Activated naive CD8-positive, alpha-beta T cell treated with anti-CD3 and anti-CD28 coated beads, Interleukin-2, amount 10 ng/mL, durations not matched to agents 7 days and 5 days (primary cell): Measurements from ENCODE around the gene EIF3D. TPM values are rescaled to one million over a fixed set of nuclear protein-coding genes. Genes with fewer than 3 reads are reported as not detected.

Experiments
- ATAC-seq: fragments of 150-1000 bp; cut with Tn5 transposase; one replicate; pipeline ENCODE4 v1.10.0; 2021; ENCODE audit warnings: low read depth, moderate library complexity
- POLR2A ChIA-PET: fragments of 350-600 bp; sonication (Branson Sonifier 250); formaldehyde crosslinking; loops from one replicate; lab custom pipeline; 2021; ENCODE audit warnings: antibody characterized with exemption; lab: Charles Lee
- DNase-seq: peaks from one replicate; pipeline ENCODE4 v3.0.0; 2021
- H3K27ac Mint-ChIP-seq: one replicate; pipeline ENCODE4 v1.8.0; 2022; ENCODE audit warnings: mild to moderate bottlenecking, mixed read lengths
- H3K27me3 Mint-ChIP-seq: one replicate; pipeline ENCODE4 v1.8.0; 2022; ENCODE audit warnings: mild to moderate bottlenecking, moderate library complexity, mixed read lengths
- H3K36me3 Mint-ChIP-seq: one replicate; pipeline ENCODE4 v1.8.0; 2021; ENCODE audit warnings: mild to moderate bottlenecking, mixed read lengths
- H3K4me1 Mint-ChIP-seq: one replicate; pipeline ENCODE4 v1.8.0; 2021; ENCODE audit warnings: mixed read lengths
- H3K4me3 Mint-ChIP-seq: one replicate; pipeline ENCODE4 v1.8.0; 2022; ENCODE audit warnings: mild to moderate bottlenecking, moderate library complexity, mixed read lengths
- H3K9me3 Mint-ChIP-seq: one replicate; pipeline ENCODE4 v1.8.0; 2021; ENCODE audit warnings: mixed read lengths
- total RNA-seq, 2 experiments: library from RNA; stranded (reverse); gene quantifications; one replicate each; pipeline ENCODE4 v1.2.3, GENCODE V29; 2021

The EIF3D gene
- total RNA-seq, 2 experiments from 2014 or later = 198 to 203 TPM

DNA sequence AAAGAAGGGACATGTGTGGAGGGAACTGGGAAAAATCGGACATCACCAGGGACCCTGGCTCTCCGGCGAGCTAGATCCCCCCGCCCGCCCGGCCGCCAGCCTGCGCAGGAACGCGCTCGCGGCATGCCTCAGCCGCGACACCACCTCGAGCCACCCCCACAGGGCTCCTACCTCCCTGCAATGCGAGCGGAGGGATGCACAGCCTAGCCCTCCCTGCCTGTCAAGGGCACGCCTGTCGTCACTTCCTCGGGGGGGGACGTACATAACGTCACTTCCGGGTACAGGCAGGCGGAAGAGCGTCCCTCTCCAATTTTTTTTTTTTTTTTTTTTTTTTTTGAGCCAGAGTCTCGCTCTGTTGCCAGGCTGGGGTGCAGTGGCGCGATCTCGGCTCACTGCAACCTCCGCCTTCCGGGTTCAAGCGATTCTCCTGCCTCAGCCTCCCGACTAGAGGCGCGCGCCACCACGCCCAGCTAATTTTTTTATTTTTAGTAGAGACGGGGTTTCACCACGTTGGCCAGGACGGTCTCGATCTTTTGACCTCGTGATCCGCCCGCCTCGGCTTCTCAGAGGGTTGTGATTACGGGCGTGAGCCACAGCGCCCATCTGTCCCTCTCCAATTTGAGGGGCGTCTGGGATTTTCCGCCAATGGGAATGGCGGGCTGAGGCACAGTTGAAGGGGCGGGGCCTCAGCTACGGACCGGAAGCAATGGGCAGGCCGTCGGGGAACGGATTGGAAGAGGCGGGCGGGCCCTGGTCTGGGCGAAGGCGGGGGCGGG lies 47.4 kb downstream of the EIF3D start, which contains the start of gene TXN2:
TSS of gene TXN2 (minus strand) at position 248 of the 776 bp plus-strand sequence. CDS start 803 bp downstream, outside the sequence.
- POLR2A ChIA-PET = interaction anchor here (0.7 to 2.5 kb wide), 25 partner anchors 9 to 1790 kb away, joined by 3 to 13 read pairs (median 4); partner anchors contain the start of genes APOL4, APOL6, EIF3D and FOXRED2
- Mint-ChIP-seq H3K27ac (peak within 1 kb of the TSS; percentile 98), H3K27me3 (no peaks in the 10 kb centered on the region), H3K36me3 (peaks cover 18% of the 10 kb centered on the region), H3K9me3 (no peaks in the 10 kb centered on the region), H3K4me3 (peak within 1 kb of the TSS; percentile 99), H3K4me1 (peaks cover 11% of the 10 kb centered on the region)
- ATAC-seq (peak; percentile 90), DNase-seq (peak; percentile 95)

DNA sequence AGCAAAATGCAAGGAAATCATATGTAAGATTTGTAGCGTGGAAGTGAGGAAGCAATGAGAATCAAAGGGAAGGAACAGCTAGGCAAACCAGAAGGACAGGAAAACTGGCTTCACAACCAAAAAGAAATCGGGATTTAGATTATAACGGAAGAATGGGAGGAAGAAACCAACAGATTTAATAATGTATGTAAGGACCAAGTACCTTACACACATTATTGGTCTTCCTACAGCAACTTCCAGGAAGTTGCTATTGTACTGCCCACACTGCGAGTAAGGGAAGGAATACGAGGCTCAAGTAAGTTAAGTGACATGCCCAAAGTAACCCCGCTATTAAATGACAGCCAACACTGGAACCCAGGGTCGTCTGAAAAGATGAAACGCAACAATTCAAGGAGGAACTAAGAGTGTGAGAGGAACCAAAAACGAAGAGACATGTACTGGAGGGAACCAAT lies 48.0 kb downstream of the EIF3D start:
- H3K4me1 Mint-ChIP-seq = peaks cover 8% of the 10 kb centered on the region
- DNase-seq = no peak
- no peak for ATAC-seq
- peaks cover 15% of the 10 kb centered on the region for H3K36me3 Mint-ChIP-seq
- peak overlapping the region; percentile 99 for H3K4me3 Mint-ChIP-seq
- peak overlapping the region; percentile 98 for H3K27ac Mint-ChIP-seq
- POLR2A ChIA-PET = interaction anchor here (0.8 to 2.5 kb wide), 8 partner anchors 10 to 278 kb away, joined by 4 to 13 read pairs (median 5); partner anchors contain the start of genes EIF3D and FOXRED2
- no peaks in the 10 kb centered on the region for H3K27me3 Mint-ChIP-seq
- H3K9me3 Mint-ChIP-seq = no peaks in the 10 kb centered on the region

DNA sequence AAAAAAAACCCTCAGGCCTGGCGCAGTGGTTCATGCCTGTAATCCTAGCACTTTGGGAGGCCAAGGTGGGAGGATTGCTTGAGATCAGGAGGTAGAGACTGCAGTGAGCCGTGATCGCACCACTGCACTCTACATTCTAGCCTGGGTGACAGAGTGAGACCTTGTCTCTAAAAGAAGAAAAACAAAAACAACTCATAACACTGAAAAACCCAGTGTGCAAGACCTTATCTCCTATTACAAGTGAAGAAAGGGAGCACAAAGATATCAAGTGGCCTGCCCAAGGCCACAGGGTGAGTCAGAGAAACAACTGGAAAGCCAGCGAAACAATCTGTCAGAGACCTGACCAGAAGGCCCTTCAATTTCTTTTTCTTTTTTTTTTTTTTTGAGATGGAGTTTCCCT lies 50.0 kb downstream of the EIF3D start:
- peaks cover 8% of the 10 kb centered on the region for H3K4me1 Mint-ChIP-seq
- H3K4me3 Mint-ChIP-seq = no peak overlapping the region
- POLR2A ChIA-PET = interaction anchor here (1.1 kb wide), 1 partner anchor 24 kb away, joined by 5 read pairs; no protein-coding TSS in a partner anchor
- ATAC-seq = no peak
- no peak for DNase-seq
- H3K27ac Mint-ChIP-seq = no peak overlapping the region
- no peaks in the 10 kb centered on the region for H3K27me3 Mint-ChIP-seq
- no peaks in the 10 kb centered on the region for H3K9me3 Mint-ChIP-seq
- H3K36me3 Mint-ChIP-seq = peaks cover 24% of the 10 kb centered on the region

DNA sequence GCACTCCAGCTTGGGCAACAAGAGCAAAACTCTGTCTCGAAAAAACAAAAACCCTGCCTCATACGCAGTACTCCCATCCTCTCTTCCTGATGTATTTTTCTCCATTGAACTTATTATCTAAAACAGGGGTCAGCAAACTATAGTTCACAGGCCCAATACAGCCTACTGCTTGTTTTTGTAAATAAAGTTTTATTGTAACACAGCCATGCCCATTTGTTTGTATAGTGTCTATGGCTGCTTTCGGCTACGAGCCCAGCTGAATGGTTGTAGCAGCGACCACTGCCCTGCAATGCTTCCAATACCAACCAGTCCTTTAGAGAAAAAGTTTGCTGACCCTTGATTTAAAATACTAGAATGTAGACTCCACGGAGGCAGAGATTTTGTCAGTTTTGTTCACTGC lies 53.6 kb downstream of the EIF3D start:
- DNase-seq (no peak), ATAC-seq (no peak)
- POLR2A ChIA-PET = no interaction called here
- Mint-ChIP-seq H3K36me3 (peaks cover 20% of the 10 kb centered on the region), H3K4me1 (peaks cover 2% of the 10 kb centered on the region), H3K4me3 (no peak overlapping the region), H3K27me3 (no peaks in the 10 kb centered on the region), H3K9me3 (no peaks in the 10 kb centered on the region), H3K27ac (no peak overlapping the region)

DNA sequence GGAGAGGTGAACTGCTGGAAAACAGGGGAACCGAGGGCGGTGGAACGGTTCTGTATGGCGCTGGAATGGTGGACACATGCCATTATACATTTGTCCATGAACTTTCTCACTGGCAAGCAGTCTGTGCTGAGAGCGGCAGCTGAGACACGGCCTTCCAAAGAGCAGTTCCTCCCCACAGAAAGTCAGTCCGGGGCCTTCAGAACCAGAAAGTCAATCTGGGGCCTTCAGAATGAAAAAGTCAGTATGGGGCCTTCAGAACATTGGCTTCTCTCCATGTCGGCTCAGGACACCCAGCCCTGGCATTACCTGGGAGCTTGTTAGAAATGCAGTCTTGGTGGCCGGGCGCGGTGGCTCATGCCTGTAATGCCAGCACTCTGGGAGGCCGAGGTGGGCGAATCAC lies 56.3 kb downstream of the EIF3D start:
- peaks cover 9% of the 10 kb centered on the region for H3K4me1 Mint-ChIP-seq
- no peak for DNase-seq
- no peaks in the 10 kb centered on the region for H3K9me3 Mint-ChIP-seq
- no peak overlapping the region for H3K4me3 Mint-ChIP-seq
- no peak for ATAC-seq
- H3K27me3 Mint-ChIP-seq = no peaks in the 10 kb centered on the region
- peaks cover 17% of the 10 kb centered on the region for H3K36me3 Mint-ChIP-seq
- POLR2A ChIA-PET = no interaction called here
- H3K27ac Mint-ChIP-seq = peak overlapping the region; percentile 36

DNA sequence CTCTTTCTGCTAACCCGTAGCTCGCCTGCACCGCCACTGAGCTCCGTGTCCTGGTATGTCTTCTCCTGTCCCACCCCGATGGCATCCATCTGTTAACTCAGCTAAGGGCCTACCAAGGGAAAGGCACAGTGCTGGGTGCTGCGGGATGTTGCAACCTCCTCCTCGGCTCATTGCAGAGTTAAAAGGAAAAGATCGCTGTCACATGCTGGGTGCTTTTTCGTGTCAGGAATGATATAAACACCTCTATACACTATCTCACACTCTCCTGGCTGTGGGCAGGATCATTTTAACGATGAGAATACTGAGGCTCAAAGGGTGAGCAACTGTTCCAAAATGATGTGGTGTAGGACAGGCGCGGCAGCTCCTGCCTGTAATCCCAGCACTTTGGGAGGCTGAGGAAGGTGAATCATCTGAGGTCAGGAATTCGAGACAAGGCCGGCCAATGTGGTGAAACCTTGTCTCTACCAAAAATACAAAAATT lies 57.6 kb downstream of the EIF3D start:
- Mint-ChIP-seq H3K27ac (no peak overlapping the region), H3K27me3 (no peaks in the 10 kb centered on the region), H3K9me3 (no peaks in the 10 kb centered on the region), H3K4me1 (peaks cover 16% of the 10 kb centered on the region), H3K36me3 (peaks cover 19% of the 10 kb centered on the region), H3K4me3 (no peak overlapping the region)
- DNase-seq = no peak
- ATAC-seq = no peak
- POLR2A ChIA-PET = interaction anchor here (1.3 to 1.9 kb wide), 2 partner anchors 16 to 87 kb away, joined by 7 read pairs; no protein-coding TSS in a partner anchor

DNA sequence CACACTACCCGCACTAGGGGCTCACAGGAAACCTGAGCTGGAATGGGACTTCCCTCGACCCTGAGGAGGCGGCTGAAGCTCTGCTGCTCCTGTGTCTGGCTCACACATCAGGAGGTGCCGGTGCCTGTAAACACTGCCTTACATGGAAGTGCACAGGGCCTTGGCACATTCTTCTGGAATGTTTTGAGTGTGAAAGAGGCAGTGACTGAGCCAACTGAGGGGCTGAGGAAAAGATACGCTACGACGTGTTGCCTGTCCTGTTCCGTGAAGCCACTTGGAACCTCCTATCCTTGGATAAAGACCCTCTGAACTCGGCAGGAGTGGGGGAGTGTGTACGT lies 58.0 kb downstream of the EIF3D start:
- no peak overlapping the region for H3K27ac Mint-ChIP-seq
- DNase-seq (no peak), ATAC-seq (no peak)
- no peaks in the 10 kb centered on the region for H3K9me3 Mint-ChIP-seq
- H3K4me3 Mint-ChIP-seq = no peak overlapping the region
- peaks cover 18% of the 10 kb centered on the region for H3K36me3 Mint-ChIP-seq
- POLR2A ChIA-PET = interaction anchor here (0.8 to 1.9 kb wide), 4 partner anchors 11 to 153 kb away, joined by 3 to 7 read pairs (median 6); partner anchors contain the start of gene TXN2
- H3K27me3 Mint-ChIP-seq = no peaks in the 10 kb centered on the region
- peaks cover 16% of the 10 kb centered on the region for H3K4me1 Mint-ChIP-seq

DNA sequence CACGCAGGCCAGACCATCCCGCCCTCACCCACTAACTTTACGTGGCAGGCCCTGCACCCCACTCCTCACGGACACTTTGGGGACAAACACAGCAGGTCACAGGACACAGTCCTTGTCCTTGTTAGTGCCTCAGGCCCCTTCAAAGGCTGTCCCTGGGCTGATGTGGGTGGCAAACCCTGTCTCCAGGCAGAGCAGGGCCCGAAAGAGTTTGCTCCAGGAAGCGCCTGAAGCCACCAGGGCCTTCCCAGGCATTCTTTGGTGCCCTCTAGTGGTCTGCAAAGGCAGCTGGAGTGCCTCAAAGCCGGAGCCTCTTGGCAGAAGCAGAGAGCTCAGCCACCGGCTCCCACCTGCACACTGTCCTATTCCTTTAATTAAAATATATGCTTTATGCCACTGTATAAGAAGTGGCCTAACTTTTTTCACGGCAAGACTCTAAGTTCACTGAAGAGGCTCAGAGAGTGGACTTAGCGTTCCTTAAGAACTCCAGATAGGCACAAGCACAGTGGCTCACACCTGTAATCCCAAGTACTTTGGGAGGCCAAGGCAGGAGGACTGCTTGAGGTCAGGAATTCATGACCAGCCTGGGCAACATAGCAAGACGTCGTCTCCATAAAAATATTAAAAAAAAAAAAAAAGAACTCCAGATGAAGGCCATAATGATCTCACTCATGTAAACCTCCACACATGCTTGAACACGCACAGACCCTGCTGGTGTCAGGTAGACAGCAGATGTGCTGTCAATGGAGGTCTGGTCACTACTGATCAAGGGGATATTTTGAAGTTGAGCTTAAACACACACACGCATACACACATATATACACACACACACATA lies 58.6 kb downstream of the EIF3D start:
- Mint-ChIP-seq H3K27me3 (no peaks in the 10 kb centered on the region), H3K9me3 (no peaks in the 10 kb centered on the region), H3K4me1 (peaks cover 16% of the 10 kb centered on the region), H3K4me3 (no peak overlapping the region), H3K36me3 (peaks cover 12% of the 10 kb centered on the region), H3K27ac (peak overlapping the region; percentile 61)
- POLR2A ChIA-PET = interaction anchor here (0.6 to 1.9 kb wide), 10 partner anchors 12 to 810 kb away, joined by 3 to 7 read pairs (median 4); partner anchors contain the start of gene TXN2
- peak; percentile 78 for DNase-seq
- ATAC-seq = peak; percentile 89

DNA sequence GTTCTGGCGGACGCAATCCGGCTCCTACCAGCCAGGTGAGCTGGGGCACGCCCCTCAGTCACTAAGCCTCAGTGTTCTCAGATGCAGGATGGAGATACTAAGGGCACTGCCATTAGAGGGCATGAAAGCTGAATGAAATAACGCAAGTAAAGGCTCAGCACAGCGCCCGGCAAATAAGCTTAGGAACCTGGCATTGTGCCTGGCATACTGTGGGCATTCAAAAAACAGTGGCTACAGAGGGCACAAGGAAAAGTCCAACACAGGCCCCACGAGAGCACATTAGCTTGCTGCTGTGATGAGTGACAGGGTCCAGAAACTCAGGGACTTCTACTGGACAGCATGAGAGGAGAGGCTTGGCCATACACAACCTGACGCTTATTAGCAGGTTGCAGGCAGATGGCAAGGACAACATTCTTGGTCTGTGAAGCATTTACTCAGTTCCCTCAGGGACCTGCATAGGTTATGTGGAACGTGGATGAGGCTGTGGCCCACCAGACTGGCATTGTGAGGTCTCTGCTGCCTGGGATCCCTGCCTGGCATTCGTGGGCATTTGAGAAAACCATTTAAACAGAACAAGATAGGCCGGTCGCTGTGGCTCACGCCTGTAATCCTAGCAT lies 59.8 kb downstream of the EIF3D start:
- Mint-ChIP-seq H3K9me3 (no peaks in the 10 kb centered on the region), H3K36me3 (peaks cover 9% of the 10 kb centered on the region), H3K27me3 (no peaks in the 10 kb centered on the region), H3K4me1 (peaks cover 16% of the 10 kb centered on the region), H3K4me3 (no peak overlapping the region), H3K27ac (no peak overlapping the region)
- POLR2A ChIA-PET = interaction anchor here (1.0 to 1.5 kb wide), 3 partner anchors 81 to 165 kb away, joined by 3 to 4 read pairs (median 4); partner anchors contain the start of gene MYH9
- ATAC-seq = no peak
- DNase-seq = no peak

DNA sequence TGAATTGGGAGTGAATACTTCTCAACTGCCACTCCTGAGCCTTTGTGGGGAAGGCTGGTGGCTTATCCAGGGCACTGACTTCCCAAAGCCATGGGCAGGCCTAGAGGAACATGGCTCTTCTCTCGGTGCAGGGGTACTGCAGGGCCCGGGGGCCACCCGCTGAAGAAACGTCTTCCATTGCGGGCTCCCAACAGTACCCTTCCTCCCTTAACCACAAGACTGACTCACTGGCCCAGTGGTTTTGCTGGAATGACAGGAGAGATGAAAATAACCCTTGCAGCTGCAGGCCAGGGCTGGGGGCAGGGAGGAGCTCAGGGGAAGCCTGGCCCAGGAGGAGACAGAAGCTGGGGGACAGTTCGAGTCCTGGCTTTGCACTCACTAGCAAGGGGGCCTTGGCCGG lies 61.0 kb downstream of the EIF3D start:
- Mint-ChIP-seq H3K4me1 (peaks cover 16% of the 10 kb centered on the region), H3K27ac (peak overlapping the region; percentile 25), H3K27me3 (no peaks in the 10 kb centered on the region), H3K36me3 (peaks cover 8% of the 10 kb centered on the region), H3K4me3 (no peak overlapping the region), H3K9me3 (no peaks in the 10 kb centered on the region)
- POLR2A ChIA-PET = interaction anchor here (1.4 to 1.5 kb wide), 2 partner anchors 14 to 80 kb away, joined by 4 to 5 read pairs; partner anchors contain the start of genes MYH9 and TXN2
- no peak for ATAC-seq
- DNase-seq = no peak

DNA sequence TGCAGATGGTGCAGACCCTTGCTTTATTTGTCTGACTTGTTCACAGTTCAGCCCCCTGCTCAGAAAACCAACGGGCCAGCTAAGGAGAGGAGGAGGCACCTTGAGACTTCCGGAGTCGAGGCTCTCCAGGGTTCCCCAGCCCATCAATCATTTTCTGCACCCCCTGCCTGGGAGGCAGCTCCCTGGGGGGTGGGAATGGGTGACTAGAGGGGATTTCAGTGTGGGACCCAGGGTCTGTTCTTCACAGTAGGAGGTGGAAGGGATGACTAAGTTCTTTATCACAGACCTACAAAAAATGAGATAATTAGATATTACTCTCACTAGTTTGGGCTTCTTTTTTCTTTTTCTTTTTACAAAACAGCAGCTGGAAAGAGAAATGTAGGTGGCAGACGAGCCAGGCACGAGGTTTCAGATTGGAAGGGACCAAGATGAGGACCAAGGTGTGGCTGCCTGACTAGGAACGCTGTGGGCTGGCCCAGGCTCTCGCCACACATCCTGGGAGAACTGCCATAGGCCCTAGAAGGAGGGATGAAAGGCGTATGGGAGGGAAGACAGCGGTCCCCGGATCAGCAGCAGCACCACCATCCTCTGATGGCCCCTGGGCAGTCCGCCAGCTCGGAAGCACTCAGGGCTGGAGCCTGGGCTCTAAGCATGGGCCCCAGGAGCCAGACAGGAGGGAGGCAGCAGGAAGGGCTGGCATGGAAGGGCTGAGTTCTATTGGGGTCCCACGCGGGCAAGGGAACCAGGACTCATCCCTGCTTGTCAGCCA lies 61.7 kb downstream of the EIF3D start:
- Mint-ChIP-seq H3K27ac (peak overlapping the region; percentile 67), H3K4me1 (peaks cover 16% of the 10 kb centered on the region), H3K4me3 (no peak overlapping the region), H3K36me3 (peaks cover 6% of the 10 kb centered on the region), H3K27me3 (no peaks in the 10 kb centered on the region), H3K9me3 (no peaks in the 10 kb centered on the region)
- POLR2A ChIA-PET = interaction anchor here (0.8 to 1.5 kb wide), 5 partner anchors 12 to 136 kb away, joined by 3 to 5 read pairs (median 4); partner anchors contain the start of genes MYH9 and TXN2
- DNase-seq (no peak), ATAC-seq (no peak)

DNA sequence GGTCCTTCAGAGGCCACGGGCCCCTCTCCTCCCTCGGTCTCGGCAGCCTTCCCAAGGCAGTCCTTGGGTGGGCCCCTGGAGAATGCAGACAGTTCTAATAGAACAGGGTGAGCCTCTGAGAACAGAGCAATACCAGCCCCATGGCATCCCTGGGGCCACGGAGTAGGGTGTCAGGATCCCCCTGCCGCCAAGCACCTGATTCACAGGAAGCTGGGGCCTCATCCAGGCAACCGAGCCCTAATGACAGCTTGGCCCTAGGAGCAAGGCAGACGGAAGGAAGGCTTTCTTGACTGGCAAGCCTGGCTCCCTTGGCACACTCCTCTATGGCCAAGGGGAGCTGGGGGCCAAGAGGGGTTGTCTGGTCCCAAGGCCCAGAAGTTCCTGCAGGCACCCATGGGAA lies 62.7 kb downstream of the EIF3D start:
- POLR2A ChIA-PET = interaction anchor here (0.8 to 1.2 kb wide), 4 partner anchors 8 to 164 kb away, joined by 3 to 5 read pairs (median 3); no protein-coding TSS in a partner anchor
- H3K27ac Mint-ChIP-seq = peak overlapping the region; percentile 67
- no peak for DNase-seq
- H3K4me3 Mint-ChIP-seq = no peak overlapping the region
- ATAC-seq = no peak
- H3K27me3 Mint-ChIP-seq = no peaks in the 10 kb centered on the region
- H3K4me1 Mint-ChIP-seq = peaks cover 16% of the 10 kb centered on the region
- no peaks in the 10 kb centered on the region for H3K9me3 Mint-ChIP-seq
- H3K36me3 Mint-ChIP-seq = peaks cover 6% of the 10 kb centered on the region
